HCT116 (cell line): ENCODE results near the gene PCDHGC5. TPM values are rescaled to one million over a fixed set of nuclear protein-coding genes. Genes with fewer than 3 reads are reported as not detected.

ENCODE experiments used
- FOSL1 ChIP-seq: IDR thresholded peaks from 2 replicates; pipeline ENCODE4 v1.6.1; 2012; ENCODE audit warnings: low read depth
- JUND ChIP-seq: IDR thresholded peaks from 2 replicates; pipeline ENCODE4 v1.6.1; 2012
- RAD21 ChIP-seq: IDR thresholded peaks from 2 replicates; pipeline ENCODE4 v1.6.1; 2012; ENCODE audit warnings: low read depth, mild to moderate bottlenecking
- REST ChIP-seq: IDR thresholded peaks from 2 replicates; pipeline ENCODE4 v1.6.1; 2012; ENCODE audit warnings: low read depth
- SIN3A ChIP-seq: IDR thresholded peaks from 2 replicates; pipeline ENCODE4 v1.6.1; 2012; ENCODE audit warnings: low read depth
- SRF ChIP-seq: IDR thresholded peaks from 2 replicates; pipeline ENCODE4 v1.6.1; 2012; ENCODE audit warnings: low read depth
- YY1 ChIP-seq: IDR thresholded peaks from 2 replicates; pipeline ENCODE4 v1.6.1; 2011; ENCODE audit warnings: low read length, low read depth, moderate library complexity, mild to moderate bottlenecking; ENCODE audit not compliant: insufficient replicate concordance; ENCODE audit errors: extremely low read depth
- ZBTB33 ChIP-seq: IDR thresholded peaks from 2 replicates; pipeline ENCODE4 v1.6.1; 2011; ENCODE audit warnings: mild to moderate bottlenecking, low read length, moderate library complexity; ENCODE audit not compliant: insufficient replicate concordance; ENCODE audit errors: extremely low read depth
- total RNA-seq: library from RNA; stranded (reverse); gene quantifications from one replicate; pipeline ENCODE4 v1.2.1, GENCODE V29; 2021; ENCODE audit not compliant: unreplicated experiment
- TF ChIP-seq, protein P1 (sequence below), 3 experiments: fragments of 200-600 bp in 1 of 3; sonication (generic) in 1 of 3; IDR thresholded peaks in 2 of 3; conservative IDR thresholded peaks in 1 of 3; 2 replicates each; pipeline ENCODE4 v1.5.1; 2012 to 2017; ENCODE audit warnings: low read depth in 2 of 3, low read length in 2 of 3, antibody characterized with exemption in 1 of 3, borderline replicate concordance in 1 of 3, control low read depth in 1 of 3, mild to moderate bottlenecking in 1 of 3, mixed read lengths in 1 of 3, mixed run types in 1 of 3, moderate library complexity in 1 of 3; ENCODE audit not compliant: insufficient read depth in 1 of 3

Gene PCDHGC5
- total RNA-seq, 1 experiment from 2014 or later, result not detected

GRCh38 chr5:141524604-141525597 lies 36.0 kb downstream of the PCDHGC5 start (continued):
- TF ChIP-seq REST (no peak), FOSL1 (no peak), RAD21 (peak; percentile 98), YY1 (peak; percentile 40), ZBTB33 (no peak), SRF (no peak), JUND (no peak), SIN3A (no peak)
- TF ChIP-seq, protein P1, sequence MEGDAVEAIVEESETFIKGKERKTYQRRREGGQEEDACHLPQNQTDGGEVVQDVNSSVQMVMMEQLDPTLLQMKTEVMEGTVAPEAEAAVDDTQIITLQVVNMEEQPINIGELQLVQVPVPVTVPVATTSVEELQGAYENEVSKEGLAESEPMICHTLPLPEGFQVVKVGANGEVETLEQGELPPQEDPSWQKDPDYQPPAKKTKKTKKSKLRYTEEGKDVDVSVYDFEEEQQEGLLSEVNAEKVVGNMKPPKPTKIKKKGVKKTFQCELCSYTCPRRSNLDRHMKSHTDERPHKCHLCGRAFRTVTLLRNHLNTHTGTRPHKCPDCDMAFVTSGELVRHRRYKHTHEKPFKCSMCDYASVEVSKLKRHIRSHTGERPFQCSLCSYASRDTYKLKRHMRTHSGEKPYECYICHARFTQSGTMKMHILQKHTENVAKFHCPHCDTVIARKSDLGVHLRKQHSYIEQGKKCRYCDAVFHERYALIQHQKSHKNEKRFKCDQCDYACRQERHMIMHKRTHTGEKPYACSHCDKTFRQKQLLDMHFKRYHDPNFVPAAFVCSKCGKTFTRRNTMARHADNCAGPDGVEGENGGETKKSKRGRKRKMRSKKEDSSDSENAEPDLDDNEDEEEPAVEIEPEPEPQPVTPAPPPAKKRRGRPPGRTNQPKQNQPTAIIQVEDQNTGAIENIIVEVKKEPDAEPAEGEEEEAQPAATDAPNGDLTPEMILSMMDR (IDR thresholded peaks at IDR 0.05 in 2 of 3, conservative IDR thresholded peaks at IDR 0.05 in 1 of 3; ENCODE audit: borderline replicate concordance in 1 of 3, insufficient read depth in 1 of 3, low read depth in 2 of 3, low read length in 2 of 3), result peak; percentile 99 to 100 (median 99)
